Sigmoid colon (tissue), 7 donors: ENCODE data around the gene GDF11. TPM values are rescaled to one million over a fixed set of nuclear protein-coding genes. Genes with fewer than 3 reads are reported as not detected.

ENCODE experiments used
- DNase-seq: peaks from one replicate; pipeline ENCODE4 v3.0.0-alpha.2; 2019
- H3K27ac ChIP-seq, 4 donors: fragments of 200-600 bp; sonication (generic); one replicate each; pipeline ENCODE4 v1.5.1; 2016 to 2019; ENCODE audit warnings: mild to moderate bottlenecking in 1 of 4
- H3K27me3 ChIP-seq, 3 donors: fragments of 200-600 bp; sonication (generic); one replicate each; pipeline ENCODE4 v1.5.1; 2019; ENCODE audit warnings: mild to moderate bottlenecking in 1 of 3
- H3K36me3 ChIP-seq, 4 donors: fragments of 200-600 bp; sonication (generic); one replicate each; pipeline ENCODE4 v1.5.1; 2016 to 2019
- H3K4me1 ChIP-seq, 4 donors: fragments of 200-600 bp; sonication (generic); one replicate each; pipeline ENCODE4 v1.5.1; 2017 to 2019
- H3K4me3 ChIP-seq, 4 donors: fragments of 200-600 bp; sonication (generic); one replicate each; pipeline ENCODE4 v1.5.1; 2017 to 2019; ENCODE audit warnings: mild to moderate bottlenecking in 2 of 4, moderate library complexity in 1 of 4
- H3K9me3 ChIP-seq, 4 donors: fragments of 200-600 bp in 3 of 4; sonication (generic) in 3 of 4; one replicate each; pipeline versions ENCODE4 v1.5.1 to v1.6.1; 2013 to 2019
- EP300 ChIP-seq, 4 donors: sonication (generic); formaldehyde crosslinking; IDR thresholded peaks; one replicate each; pipeline ENCODE4 v1.6.1; 2017; ENCODE audit warnings: antibody characterized with exemption in 4 of 4
- POLR2A ChIP-seq, 2 donors: fragments of 450-650 bp; IDR thresholded peaks; one replicate each; pipeline ENCODE4 v1.6.1; 2016; ENCODE audit warnings: antibody characterized with exemption in 2 of 2, mild to moderate bottlenecking in 2 of 2, moderate library complexity in 2 of 2
- POLR2AphosphoS5 ChIP-seq, 4 donors: sonication (generic); formaldehyde crosslinking; IDR thresholded peaks; one replicate each; pipeline ENCODE4 v1.6.1; 2017; ENCODE audit warnings: antibody characterized with exemption in 4 of 4
- WGBS, 2 donors: extraction: QIAGEN DNeasy Blood & Tissue Kit; methylation state at CpG; one replicate each; pipeline ENCODE4 v1.1.7; 2013; 5-methylcytosine and 5-hydroxymethylcytosine counted together
- intact Hi-C: fragments of 100-400 bp; cut with DNase I; formaldehyde crosslinking; loops from one replicate; pipeline ENCODE4 v1.15.1; 2023
- polyA plus RNA-seq, 3 donors: library from polyadenylated mRNA; stranded (reverse); fragments of 200-250 nt; gene quantifications; one replicate each; pipeline ENCODE4 v1.2.3, GENCODE V29; 2013
- total RNA-seq, 4 donors: library from RNA; depleted of rRNA; stranded (reverse); fragments of >200 nt; gene quantifications; one replicate each; pipeline ENCODE4 v1.1.0, GENCODE V29; 2016
- TF ChIP-seq, protein P1 (sequence below), 4 experiments: fragments of 450-650 bp in 3 of 4; fragments of 200-600 bp in 1 of 4; IDR thresholded peaks; one replicate each; pipeline ENCODE4 v1.5.1; 2016 to 2019; ENCODE audit warnings: antibody characterized with exemption in 4 of 4, mild to moderate bottlenecking in 3 of 4, moderate library complexity in 2 of 4
- donor health status: healthy with polysubstance abuse.
- donor health status: Bipolar disorder and iron deficiency.
- donor health status: healthy.

GDF11 gene
- total and polyA plus RNA-seq, 7 donors: 1.2 to 12.2 (median 4.3) TPM

GRCh38 chr12:55720894-55721444 lies 22.0 kb upstream of the GDF11 start:
- H3K27me3 ChIP-seq: no peaks in the 10 kb centered on the region

DNA sequence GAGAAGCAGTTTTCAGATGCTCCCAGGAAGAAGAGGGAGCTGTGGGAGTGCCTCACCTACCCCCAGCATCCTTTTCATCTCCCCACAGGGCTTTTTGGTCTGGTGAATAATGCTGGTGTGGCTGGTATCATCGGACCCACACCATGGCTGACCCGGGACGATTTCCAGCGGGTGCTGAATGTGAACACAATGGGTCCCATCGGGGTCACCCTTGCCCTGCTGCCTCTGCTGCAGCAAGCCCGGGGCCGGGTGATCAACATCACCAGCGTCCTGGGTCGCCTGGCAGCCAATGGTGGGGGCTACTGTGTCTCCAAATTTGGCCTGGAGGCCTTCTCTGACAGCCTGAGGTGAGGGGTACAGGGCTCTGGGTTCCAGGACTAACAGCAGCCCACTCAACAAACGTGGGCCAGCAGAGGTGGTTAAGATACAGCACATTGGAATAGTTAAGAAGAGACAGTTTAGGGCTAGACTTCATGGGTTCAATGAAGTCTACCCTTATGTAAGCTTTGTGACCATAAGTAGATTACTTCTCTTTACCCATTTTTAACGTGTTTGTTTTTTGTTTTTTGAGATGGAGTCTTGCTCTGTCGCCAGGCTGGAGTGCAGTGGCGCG lies 21.2 kb upstream of the GDF11 start:
- Histone ChIP-seq H3K36me3 (peaks cover 14 to 30% (median 20%) of the 10 kb centered on the region in 4 donors), H3K27me3 (no peaks in the 10 kb centered on the region), H3K27ac (peak overlapping the region; percentile 100), H3K4me1 (peaks cover 0 to 96% (median 94%) of the 10 kb centered on the region in 4 donors), H3K9me3 (no peaks in the 10 kb centered on the region), H3K4me3 (peak overlapping the region in 3 of 4 donors; percentile 2 to 31 (median 9))
- intact Hi-C loops: loop anchor here (1.0 kb wide), 1 partner anchor 39 kb away; no protein-coding TSS in a partner anchor
- WGBS, 2 donors: 72 to 82% methylated on average over 14 of the region's 14 CpGs
- no peak for DNase-seq
- TF ChIP-seq EP300 (IDR thresholded peaks at IDR 0.05) (no peak), POLR2A (IDR thresholded peaks at IDR 0.05) (no peak), POLR2AphosphoS5 (IDR thresholded peaks at IDR 0.05) (no peak)
- TF ChIP-seq, protein P1, sequence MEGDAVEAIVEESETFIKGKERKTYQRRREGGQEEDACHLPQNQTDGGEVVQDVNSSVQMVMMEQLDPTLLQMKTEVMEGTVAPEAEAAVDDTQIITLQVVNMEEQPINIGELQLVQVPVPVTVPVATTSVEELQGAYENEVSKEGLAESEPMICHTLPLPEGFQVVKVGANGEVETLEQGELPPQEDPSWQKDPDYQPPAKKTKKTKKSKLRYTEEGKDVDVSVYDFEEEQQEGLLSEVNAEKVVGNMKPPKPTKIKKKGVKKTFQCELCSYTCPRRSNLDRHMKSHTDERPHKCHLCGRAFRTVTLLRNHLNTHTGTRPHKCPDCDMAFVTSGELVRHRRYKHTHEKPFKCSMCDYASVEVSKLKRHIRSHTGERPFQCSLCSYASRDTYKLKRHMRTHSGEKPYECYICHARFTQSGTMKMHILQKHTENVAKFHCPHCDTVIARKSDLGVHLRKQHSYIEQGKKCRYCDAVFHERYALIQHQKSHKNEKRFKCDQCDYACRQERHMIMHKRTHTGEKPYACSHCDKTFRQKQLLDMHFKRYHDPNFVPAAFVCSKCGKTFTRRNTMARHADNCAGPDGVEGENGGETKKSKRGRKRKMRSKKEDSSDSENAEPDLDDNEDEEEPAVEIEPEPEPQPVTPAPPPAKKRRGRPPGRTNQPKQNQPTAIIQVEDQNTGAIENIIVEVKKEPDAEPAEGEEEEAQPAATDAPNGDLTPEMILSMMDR (IDR thresholded peaks at IDR 0.05): no peak

More at GRCh38 chr12:55720894-55721444, 22.0 kb upstream of the GDF11 start:
- Histone ChIP-seq H3K4me1 (peaks cover 0 to 91% (median 90%) of the 10 kb centered on the region in 4 donors), H3K9me3 (no peaks in the 10 kb centered on the region), H3K27ac (peak overlapping the region; percentile 100), H3K36me3 (peaks cover 13 to 22% (median 16%) of the 10 kb centered on the region in 4 donors), H3K4me3 (peak overlapping the region in 3 of 4 donors; percentile 9 to 31 (median 22))
- peak; percentile 95 for DNase-seq
- TF ChIP-seq EP300 (IDR thresholded peaks at IDR 0.05) (no peak), POLR2AphosphoS5 (IDR thresholded peaks at IDR 0.05) (peak in 3 of 4 donors; percentile 58 to 70 (median 60))
- TF ChIP-seq, protein P1 (IDR thresholded peaks at IDR 0.05): peak in 3 of 4 experiments; percentile 48 to 64 (median 52)
- intact Hi-C loops: loop anchor here (1.0 kb wide), 1 partner anchor 39 kb away; no protein-coding TSS in a partner anchor
- WGBS, 2 donors: 18 to 55% methylated on average over 9 of the region's 9 CpGs

GRCh38 chr12:55722948-55723347 lies 20.0 kb upstream of the GDF11 start:
- H3K4me3 ChIP-seq: no peak overlapping the region
- no peaks in the 10 kb centered on the region for H3K27me3 ChIP-seq
- peak; percentile 66 for DNase-seq
- peaks cover 19 to 36% (median 23%) of the 10 kb centered on the region in 4 donors for H3K36me3 ChIP-seq
- peak overlapping the region; percentile 100 for H3K27ac ChIP-seq
- TF ChIP-seq, protein P1 (IDR thresholded peaks at IDR 0.05): no peak
- TF ChIP-seq POLR2AphosphoS5 (IDR thresholded peaks at IDR 0.05) (no peak), POLR2A (IDR thresholded peaks at IDR 0.05) (no peak), EP300 (IDR thresholded peaks at IDR 0.05) (no peak)
- WGBS, 2 donors: 95 to 96% methylated on average over 8 of the region's 8 CpGs
- no peaks in the 10 kb centered on the region for H3K9me3 ChIP-seq
- H3K4me1 ChIP-seq: peaks cover 0 to 96% (median 94%) of the 10 kb centered on the region in 4 donors
- intact Hi-C loops: no loop called here

- WGBS, 2 donors: 52 to 67% methylated on average over 10 of the region's 10 CpGs
- no peaks in the 10 kb centered on the region for H3K27me3 ChIP-seq
- H3K4me1 ChIP-seq: peaks cover 0 to 89% (median 87%) of the 10 kb centered on the region in 4 donors
- H3K36me3 ChIP-seq: peaks cover 19 to 36% (median 23%) of the 10 kb centered on the region in 4 donors
- DNase-seq: peak; percentile 66
- no peak overlapping the region for H3K4me3 ChIP-seq
- peak in 1 of 4 donors; percentile 24 for TF ChIP-seq POLR2AphosphoS5 (IDR thresholded peaks at IDR 0.05)
- TF ChIP-seq POLR2A (IDR thresholded peaks at IDR 0.05): no peak
- H3K9me3 ChIP-seq: no peaks in the 10 kb centered on the region
- intact Hi-C loops: no loop called here
- peak overlapping the region; percentile 100 for H3K27ac ChIP-seq
These were observed 19.3 kb upstream of the GDF11 start for GRCh38 chr12:55723516-55724225.
